Testis (tissue), 3 donors: ENCODE data around the gene DPYSL3. TPM values are rescaled to one million over a fixed set of nuclear protein-coding genes. Genes with fewer than 3 reads are reported as not detected.

Experiments used
- DNase-seq: peaks from one replicate; pipeline ENCODE4 v3.0.0-alpha.2; 2019
- H3K27ac ChIP-seq, 2 donors: fragments of 200-600 bp; sonication (generic); one replicate each; pipeline ENCODE4 v1.5.1; 2019
- H3K27me3 ChIP-seq: fragments of 200-600 bp; sonication (generic); one replicate; pipeline ENCODE4 v1.5.1; 2019
- H3K36me3 ChIP-seq: fragments of 200-600 bp; sonication (generic); one replicate; pipeline ENCODE4 v1.5.1; 2017; ENCODE audit warnings: low read depth; ENCODE audit errors: missing control alignments
- H3K4me1 ChIP-seq: fragments of 200-600 bp; sonication (generic); one replicate; pipeline ENCODE4 v1.5.1; 2019
- H3K4me3 ChIP-seq, 2 donors: fragments of 200-600 bp; sonication (generic); one replicate each; pipeline ENCODE4 v1.5.1; 2017 to 2019
- H3K9me3 ChIP-seq: fragments of 200-600 bp; sonication (generic); one replicate; pipeline ENCODE4 v1.5.1; 2017
- CTCF ChIP-seq, 3 experiments: fragments of 450-650 bp in 2 of 3; fragments of 200-600 bp in 1 of 3; sonication (generic) in 1 of 3; IDR thresholded peaks; one replicate each; pipeline ENCODE4 v1.5.1; 2016 to 2019; ENCODE audit warnings: antibody characterized with exemption in 3 of 3, mild to moderate bottlenecking in 2 of 3, moderate library complexity in 1 of 3
- POLR2A ChIP-seq: fragments of 450-650 bp; IDR thresholded peaks from one replicate; pipeline ENCODE4 v1.6.1; 2017; ENCODE audit warnings: antibody characterized with exemption, mild to moderate bottlenecking, moderate library complexity
- WGBS, 2 donors: methylation state at CpG; one replicate each; pipeline ENCODE4 v1.1.5; 2018; 5-methylcytosine and 5-hydroxymethylcytosine counted together
- intact Hi-C: fragments of 100-400 bp; cut with DNase I; formaldehyde crosslinking; loops from one replicate; pipeline ENCODE4 v1.15.1; 2023; ENCODE audit warnings: low total_unique reads
- polyA plus RNA-seq: library from polyadenylated mRNA; stranded (reverse); fragments of 350-450 nt; fragmentation: Illumina TruSeq; extraction: RNeasy Lipid Tissue Mini Kit (QIAGEN cat#74804); gene quantifications from one replicate; pipeline ENCODE4 v1.2.3, GENCODE V29; 2014; ENCODE audit warnings: low read depth, low replicate concordance; ENCODE audit not compliant: insufficient read depth
- total RNA-seq, 2 donors: library from RNA; depleted of rRNA; stranded (reverse); fragments of >200 nt; gene quantifications; one replicate each; pipeline ENCODE4 v1.2.3, GENCODE V29; 2016

Gene DPYSL3
- total and polyA plus RNA-seq, 3 donors from 2014 or later = 42.5 to 71.6 (median 68.9) TPM

DNA sequence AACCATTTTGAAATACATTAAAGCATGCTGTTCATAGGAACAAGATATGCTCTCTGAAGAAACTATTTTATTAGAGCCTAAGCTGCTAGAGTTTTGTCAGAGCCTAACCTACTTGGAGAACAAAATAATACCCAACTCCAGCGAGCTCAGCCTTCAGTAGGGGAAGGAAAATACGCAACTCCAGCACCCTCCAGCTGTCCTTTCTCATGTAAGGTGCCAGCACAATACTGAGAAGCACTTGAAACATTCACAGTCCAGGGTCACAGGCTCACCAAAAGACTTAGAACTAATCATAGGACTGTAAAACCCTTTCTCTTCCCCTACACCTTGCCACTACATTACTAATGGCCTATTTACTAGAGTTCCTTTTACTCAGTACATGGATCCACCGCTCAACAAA, 18.9 kb downstream of the DPYSL3 start:
- H3K27me3 ChIP-seq = no peaks in the 10 kb centered on the region
- no peaks in the 10 kb centered on the region for H3K9me3 ChIP-seq
- no peak for DNase-seq
- WGBS, 2 donors = 90% methylated on average over 3 of the region's 3 CpGs
- no peaks in the 10 kb centered on the region for H3K4me1 ChIP-seq
- no peak overlapping the region for H3K4me3 ChIP-seq
- H3K36me3 ChIP-seq = no peaks in the 10 kb centered on the region
- intact Hi-C loops = no loop called here
- no peak overlapping the region for H3K27ac ChIP-seq
- TF ChIP-seq CTCF (IDR thresholded peaks at IDR 0.05) = no peak
- TF ChIP-seq POLR2A = no peak

DNA sequence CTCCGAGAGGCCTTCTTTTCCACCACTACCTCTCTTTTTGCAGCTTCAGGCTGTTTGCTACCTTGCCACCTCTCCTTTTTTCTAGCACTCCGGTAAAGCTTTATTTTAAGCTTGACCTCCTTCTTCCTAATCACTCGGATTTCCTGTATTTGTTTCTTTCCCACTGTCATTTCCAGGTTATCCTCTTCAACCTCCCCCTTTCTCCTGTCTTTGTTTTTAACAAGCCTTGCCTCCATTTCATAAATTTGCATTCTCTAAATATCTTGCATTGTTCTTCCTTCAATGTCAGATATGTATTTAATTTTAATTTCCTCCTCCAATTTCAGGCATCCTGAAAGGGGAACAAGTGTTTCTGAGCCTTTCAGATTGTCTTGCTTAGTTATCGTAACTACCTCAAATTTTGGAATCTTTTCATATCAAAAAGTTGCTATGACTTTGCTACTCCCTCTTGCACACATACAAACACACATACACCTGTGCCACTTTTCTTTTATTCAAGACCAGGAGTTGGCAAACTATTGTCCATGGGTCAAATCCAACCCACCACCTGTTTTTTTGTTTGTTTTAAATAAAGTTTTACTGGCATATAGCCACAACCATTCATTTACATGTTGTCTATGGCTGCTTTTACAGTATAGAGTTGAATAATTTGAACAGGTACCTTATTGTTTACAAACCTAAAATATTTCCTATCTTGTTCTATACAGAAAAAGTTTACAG, 22.7 kb downstream of the DPYSL3 start:
- WGBS, 2 donors = 57 to 68% methylated on average over 4 of the region's 4 CpGs
- Histone ChIP-seq H3K27me3 (no peaks in the 10 kb centered on the region), H3K4me1 (peaks cover 7% of the 10 kb centered on the region), H3K9me3 (no peaks in the 10 kb centered on the region), H3K27ac (no peak overlapping the region), H3K4me3 (no peak overlapping the region), H3K36me3 (no peaks in the 10 kb centered on the region)
- DNase-seq = no peak
- TF ChIP-seq POLR2A = no peak
- intact Hi-C loops = no loop called here

GRCh38 chr5:147485814-147486213, 24.1 kb downstream of the DPYSL3 start:
- no peak for TF ChIP-seq CTCF (IDR thresholded peaks at IDR 0.05)
- no peak overlapping the region for H3K27ac ChIP-seq

DNA sequence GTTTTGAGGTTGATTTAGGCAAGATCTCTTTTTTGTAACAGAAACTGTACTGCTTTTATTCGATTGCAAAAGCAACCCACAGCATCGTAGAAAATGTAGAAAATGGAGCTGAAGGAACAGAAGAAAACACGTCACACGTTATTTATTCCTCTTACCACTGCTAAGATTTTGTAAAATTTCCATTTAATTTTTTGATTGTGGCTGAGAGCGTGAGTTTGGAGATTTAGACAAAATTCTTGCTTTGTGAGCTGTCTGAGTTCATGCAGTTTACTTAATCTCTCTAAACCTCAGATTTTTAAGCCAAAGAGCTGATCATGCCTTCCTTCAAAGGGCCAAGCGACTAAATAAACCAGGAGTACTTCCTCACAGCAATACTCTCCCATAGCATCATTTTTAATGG, 24.8 kb downstream of the DPYSL3 start:
- no peak overlapping the region for H3K4me3 ChIP-seq
- TF ChIP-seq CTCF (IDR thresholded peaks at IDR 0.05) = no peak
- TF ChIP-seq POLR2A = no peak

More at GRCh38 chr5:147485814-147486213, 24.1 kb downstream of the DPYSL3 start:
- H3K9me3 ChIP-seq = no peaks in the 10 kb centered on the region
- H3K4me3 ChIP-seq = no peak overlapping the region
- DNase-seq = no peak
- intact Hi-C loops = no loop called here
- H3K4me1 ChIP-seq = peaks cover 7% of the 10 kb centered on the region
- WGBS, 2 donors = 88 to 92% methylated on average over 2 of the region's 2 CpGs
- no peaks in the 10 kb centered on the region for H3K36me3 ChIP-seq
- no peaks in the 10 kb centered on the region for H3K27me3 ChIP-seq

GRCh38 chr5:147484708-147485020, 25.2 kb downstream of the DPYSL3 start:
- Histone ChIP-seq H3K9me3 (no peaks in the 10 kb centered on the region), H3K4me3 (no peak overlapping the region), H3K36me3 (no peaks in the 10 kb centered on the region), H3K27ac (no peak overlapping the region), H3K4me1 (peaks cover 7% of the 10 kb centered on the region), H3K27me3 (no peaks in the 10 kb centered on the region)
- intact Hi-C loops = no loop called here
- WGBS, 2 donors = 73 to 77% methylated on average over 3 of the region's 3 CpGs
- no peak for DNase-seq
- TF ChIP-seq CTCF (IDR thresholded peaks at IDR 0.05) (no peak), POLR2A (no peak)

More for the DNA sequence above, 24.8 kb downstream of the DPYSL3 start:
- intact Hi-C loops = no loop called here
- Histone ChIP-seq H3K4me1 (peaks cover 7% of the 10 kb centered on the region), H3K36me3 (no peaks in the 10 kb centered on the region), H3K9me3 (no peaks in the 10 kb centered on the region), H3K27ac (no peak overlapping the region), H3K27me3 (no peaks in the 10 kb centered on the region)
- no peak for DNase-seq
- WGBS, 2 donors = 73 to 91% methylated on average over 6 of the region's 6 CpGs
